ENCODE measurements around the gene TSPO2. TPM values are rescaled to one million over a fixed set of nuclear protein-coding genes. Genes with fewer than 3 reads are reported as not detected.

TSPO2 gene
- total and polyA plus RNA-seq, 9 of the 15 experiments (the other 6 are each of a cell fraction or from before 2014, with no cell fraction given), result not detected

DNA sequence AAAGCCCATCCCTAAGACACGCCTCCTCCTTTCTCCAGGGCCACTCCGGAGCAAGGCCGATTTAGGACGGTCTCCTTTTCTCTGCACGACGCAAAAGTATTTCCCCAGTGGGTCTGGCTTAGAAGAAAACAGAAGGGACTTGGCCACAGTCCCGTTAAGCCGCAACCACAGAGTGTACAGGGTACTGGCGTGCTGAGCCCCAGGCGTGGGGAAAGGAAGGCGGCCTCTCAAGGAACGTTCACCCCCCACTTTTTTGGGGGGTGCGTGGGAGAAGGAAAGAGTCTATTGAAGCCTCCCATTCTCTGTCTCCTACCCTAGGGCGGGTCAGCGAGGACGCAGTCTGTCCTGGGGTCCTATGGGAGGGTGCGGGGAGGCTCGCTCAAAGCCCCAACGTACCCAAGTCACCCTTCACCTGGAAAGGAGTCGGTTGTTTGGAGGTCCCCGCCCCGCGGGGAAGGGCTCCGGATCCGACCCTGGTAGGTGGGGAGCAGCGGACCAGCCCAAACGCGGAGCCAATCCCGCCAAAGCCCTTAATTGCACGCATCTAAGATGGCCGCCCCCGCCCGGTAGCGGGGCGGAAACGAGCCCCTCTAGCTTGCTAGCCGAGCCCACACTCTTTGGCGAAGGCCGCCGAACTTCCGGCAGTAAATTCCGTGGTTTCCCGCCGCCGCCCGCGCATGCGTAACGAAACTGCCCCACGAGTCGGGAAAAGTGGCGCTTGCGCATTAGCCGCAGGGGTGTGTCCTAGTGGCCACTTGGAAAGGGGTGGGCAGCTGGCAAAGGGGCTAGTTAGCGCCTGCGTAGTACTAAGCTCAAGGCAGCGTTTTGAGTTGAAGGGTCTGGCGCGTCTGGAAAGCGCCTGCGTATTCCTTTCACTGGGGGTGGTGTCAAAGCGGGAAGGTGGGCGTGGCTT lies 29.9 kb downstream of the TSPO2 start, which contains the start of gene OARD1 (continued):
- TF ChIP-seq ZBTB17 (CRISPR knock-in tag; IDR thresholded peaks at IDR 0.05) (0 out of 2 replicates have a peak, but pooled peaks have one; percentile 55), ZFPM2 (CRISPR knock-in tag; IDR thresholded peaks at IDR 0.05) (no peak), HCFC1 (IDR thresholded peaks at IDR 0.05; ENCODE audit: low read depth, low read length) (peak; percentile 88), ERF (CRISPR knock-in tag; IDR thresholded peaks at IDR 0.05) (no peak), NCOA6 (IDR thresholded peaks at IDR 0.05) (no peak), SMAD4 (CRISPR knock-in tag; conservative IDR thresholded peaks at IDR 0.05) (no peak), ZNF3 (CRISPR knock-in tag; IDR thresholded peaks at IDR 0.05) (no peak), ZNF184 (CRISPR knock-in tag; IDR thresholded peaks at IDR 0.05) (no peak), SRSF3 (IDR thresholded peaks at IDR 0.05; ENCODE audit: insufficient read depth, low read length) (no peak), FOSL1 (tag; conservative IDR thresholded peaks at IDR 0.05) (0 out of 2 replicates have a peak, but pooled peaks have one; percentile 11), EP400 (IDR thresholded peaks at IDR 0.05) (peak; percentile 82), RHOXF2B (CRISPR knock-in tag; conservative IDR thresholded peaks at IDR 0.05) (no peak), ZNF274 (IDR thresholded peaks at IDR 0.05; ENCODE audit: borderline replicate concordance, low read depth, low read length) (no peak), RFX7 (CRISPR knock-in tag; IDR thresholded peaks at IDR 0.05) (no peak; the same call in 1 of the 2 replicates)
- TF ChIP-seq, protein P1, sequence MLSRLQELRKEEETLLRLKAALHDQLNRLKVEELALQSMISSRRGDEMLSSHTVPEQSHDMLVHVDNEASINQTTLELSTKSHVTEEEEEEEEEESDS (CRISPR knock-in tag; IDR thresholded peaks at IDR 0.05), result no peak
- TF ChIP-seq, protein P2, sequence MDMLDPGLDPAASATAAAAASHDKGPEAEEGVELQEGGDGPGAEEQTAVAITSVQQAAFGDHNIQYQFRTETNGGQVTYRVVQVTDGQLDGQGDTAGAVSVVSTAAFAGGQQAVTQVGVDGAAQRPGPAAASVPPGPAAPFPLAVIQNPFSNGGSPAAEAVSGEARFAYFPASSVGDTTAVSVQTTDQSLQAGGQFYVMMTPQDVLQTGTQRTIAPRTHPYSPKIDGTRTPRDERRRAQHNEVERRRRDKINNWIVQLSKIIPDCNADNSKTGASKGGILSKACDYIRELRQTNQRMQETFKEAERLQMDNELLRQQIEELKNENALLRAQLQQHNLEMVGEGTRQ (CRISPR knock-in tag; IDR thresholded peaks at IDR 0.05), result no peak
- TF ChIP-seq, protein P3, sequence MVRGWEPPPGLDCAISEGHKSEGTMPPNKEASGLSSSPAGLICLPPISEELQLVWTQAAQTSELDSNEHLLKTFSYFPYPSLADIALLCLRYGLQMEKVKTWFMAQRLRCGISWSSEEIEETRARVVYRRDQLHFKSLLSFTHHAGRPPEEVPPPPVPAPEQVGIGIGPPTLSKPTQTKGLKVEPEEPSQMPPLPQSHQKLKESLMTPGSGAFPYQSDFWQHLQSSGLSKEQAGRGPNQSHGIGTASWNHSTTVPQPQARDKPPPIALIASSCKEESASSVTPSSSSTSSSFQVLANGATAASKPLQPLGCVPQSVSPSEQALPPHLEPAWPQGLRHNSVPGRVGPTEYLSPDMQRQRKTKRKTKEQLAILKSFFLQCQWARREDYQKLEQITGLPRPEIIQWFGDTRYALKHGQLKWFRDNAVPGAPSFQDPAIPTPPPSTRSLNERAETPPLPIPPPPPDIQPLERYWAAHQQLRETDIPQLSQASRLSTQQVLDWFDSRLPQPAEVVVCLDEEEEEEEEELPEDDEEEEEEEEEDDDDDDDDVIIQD (CRISPR knock-in tag; IDR thresholded peaks at IDR 0.05), result no peak
- TF ChIP-seq, protein P4, sequence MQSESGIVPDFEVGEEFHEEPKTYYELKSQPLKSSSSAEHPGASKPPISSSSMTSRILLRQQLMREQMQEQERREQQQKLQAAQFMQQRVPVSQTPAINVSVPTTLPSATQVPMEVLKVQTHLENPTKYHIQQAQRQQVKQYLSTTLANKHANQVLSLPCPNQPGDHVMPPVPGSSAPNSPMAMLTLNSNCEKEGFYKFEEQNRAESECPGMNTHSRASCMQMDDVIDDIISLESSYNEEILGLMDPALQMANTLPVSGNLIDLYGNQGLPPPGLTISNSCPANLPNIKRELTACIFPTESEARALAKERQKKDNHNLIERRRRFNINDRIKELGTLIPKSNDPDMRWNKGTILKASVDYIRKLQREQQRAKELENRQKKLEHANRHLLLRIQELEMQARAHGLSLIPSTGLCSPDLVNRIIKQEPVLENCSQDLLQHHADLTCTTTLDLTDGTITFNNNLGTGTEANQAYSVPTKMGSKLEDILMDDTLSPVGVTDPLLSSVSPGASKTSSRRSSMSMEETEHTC (IDR thresholded peaks at IDR 0.05), result no peak
- TF ChIP-seq, protein P5, sequence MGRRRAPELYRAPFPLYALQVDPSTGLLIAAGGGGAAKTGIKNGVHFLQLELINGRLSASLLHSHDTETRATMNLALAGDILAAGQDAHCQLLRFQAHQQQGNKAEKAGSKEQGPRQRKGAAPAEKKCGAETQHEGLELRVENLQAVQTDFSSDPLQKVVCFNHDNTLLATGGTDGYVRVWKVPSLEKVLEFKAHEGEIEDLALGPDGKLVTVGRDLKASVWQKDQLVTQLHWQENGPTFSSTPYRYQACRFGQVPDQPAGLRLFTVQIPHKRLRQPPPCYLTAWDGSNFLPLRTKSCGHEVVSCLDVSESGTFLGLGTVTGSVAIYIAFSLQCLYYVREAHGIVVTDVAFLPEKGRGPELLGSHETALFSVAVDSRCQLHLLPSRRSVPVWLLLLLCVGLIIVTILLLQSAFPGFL (CRISPR knock-in tag; IDR thresholded peaks at IDR 0.05), result peak; percentile 76; the same call in 1 of the 2 replicates
- TF ChIP-seq, protein P6, sequence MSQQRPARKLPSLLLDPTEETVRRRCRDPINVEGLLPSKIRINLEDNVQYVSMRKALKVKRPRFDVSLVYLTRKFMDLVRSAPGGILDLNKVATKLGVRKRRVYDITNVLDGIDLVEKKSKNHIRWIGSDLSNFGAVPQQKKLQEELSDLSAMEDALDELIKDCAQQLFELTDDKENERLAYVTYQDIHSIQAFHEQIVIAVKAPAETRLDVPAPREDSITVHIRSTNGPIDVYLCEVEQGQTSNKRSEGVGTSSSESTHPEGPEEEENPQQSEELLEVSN (IDR thresholded peaks at IDR 0.05; ENCODE audit: borderline replicate concordance in 1 of 2, extremely low read depth in 1 of 2, insufficient read depth in 1 of 2, insufficient read length in 1 of 2, low read depth in 1 of 2, low read length in 1 of 2, poor library complexity in 1 of 2, severe bottlenecking in 1 of 2), result peak in 1 of 2 experiments; percentile 72

Measured in K562 (cell line).